Measurements from ENCODE around the gene KRT76.

DNA sequence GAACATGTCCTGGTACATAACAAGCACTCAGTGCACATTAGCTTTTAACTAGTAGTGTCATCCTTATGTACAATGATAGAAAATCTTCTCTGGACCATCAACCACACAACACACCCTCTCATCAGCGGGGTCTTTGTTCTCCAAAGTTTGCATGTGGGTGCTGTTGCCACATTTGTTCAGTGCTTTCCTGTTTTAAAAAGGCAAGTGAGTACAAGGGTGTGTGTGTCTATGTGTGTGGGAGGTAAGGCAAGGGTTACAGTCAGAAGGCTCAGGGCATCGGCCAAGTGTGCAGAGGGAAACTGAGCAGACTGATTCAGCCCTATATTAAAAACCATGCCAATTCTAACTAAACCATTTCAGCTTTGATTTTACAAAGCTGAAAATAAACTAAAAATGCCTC lies 17.9 kb downstream of the KRT76 start:
- TF ChIP-seq, protein P1, sequence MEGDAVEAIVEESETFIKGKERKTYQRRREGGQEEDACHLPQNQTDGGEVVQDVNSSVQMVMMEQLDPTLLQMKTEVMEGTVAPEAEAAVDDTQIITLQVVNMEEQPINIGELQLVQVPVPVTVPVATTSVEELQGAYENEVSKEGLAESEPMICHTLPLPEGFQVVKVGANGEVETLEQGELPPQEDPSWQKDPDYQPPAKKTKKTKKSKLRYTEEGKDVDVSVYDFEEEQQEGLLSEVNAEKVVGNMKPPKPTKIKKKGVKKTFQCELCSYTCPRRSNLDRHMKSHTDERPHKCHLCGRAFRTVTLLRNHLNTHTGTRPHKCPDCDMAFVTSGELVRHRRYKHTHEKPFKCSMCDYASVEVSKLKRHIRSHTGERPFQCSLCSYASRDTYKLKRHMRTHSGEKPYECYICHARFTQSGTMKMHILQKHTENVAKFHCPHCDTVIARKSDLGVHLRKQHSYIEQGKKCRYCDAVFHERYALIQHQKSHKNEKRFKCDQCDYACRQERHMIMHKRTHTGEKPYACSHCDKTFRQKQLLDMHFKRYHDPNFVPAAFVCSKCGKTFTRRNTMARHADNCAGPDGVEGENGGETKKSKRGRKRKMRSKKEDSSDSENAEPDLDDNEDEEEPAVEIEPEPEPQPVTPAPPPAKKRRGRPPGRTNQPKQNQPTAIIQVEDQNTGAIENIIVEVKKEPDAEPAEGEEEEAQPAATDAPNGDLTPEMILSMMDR (IDR thresholded peaks at IDR 0.05 in 4 of 5, conservative IDR thresholded peaks at IDR 0.05 in 1 of 5): no peak
- TF ChIP-seq POLR2A (IDR thresholded peaks at IDR 0.05): no peak

All from gastrocnemius medialis (tissue), 4 donors.